Measurements from ENCODE around the gene TMEM174. TPM values are rescaled to one million over a fixed set of nuclear protein-coding genes. Genes with fewer than 3 reads are reported as not detected.

The TMEM174 gene
- total RNA-seq, 2 experiments from 2014 or later, result 0.25 TPM; not detected in 1

DNA sequence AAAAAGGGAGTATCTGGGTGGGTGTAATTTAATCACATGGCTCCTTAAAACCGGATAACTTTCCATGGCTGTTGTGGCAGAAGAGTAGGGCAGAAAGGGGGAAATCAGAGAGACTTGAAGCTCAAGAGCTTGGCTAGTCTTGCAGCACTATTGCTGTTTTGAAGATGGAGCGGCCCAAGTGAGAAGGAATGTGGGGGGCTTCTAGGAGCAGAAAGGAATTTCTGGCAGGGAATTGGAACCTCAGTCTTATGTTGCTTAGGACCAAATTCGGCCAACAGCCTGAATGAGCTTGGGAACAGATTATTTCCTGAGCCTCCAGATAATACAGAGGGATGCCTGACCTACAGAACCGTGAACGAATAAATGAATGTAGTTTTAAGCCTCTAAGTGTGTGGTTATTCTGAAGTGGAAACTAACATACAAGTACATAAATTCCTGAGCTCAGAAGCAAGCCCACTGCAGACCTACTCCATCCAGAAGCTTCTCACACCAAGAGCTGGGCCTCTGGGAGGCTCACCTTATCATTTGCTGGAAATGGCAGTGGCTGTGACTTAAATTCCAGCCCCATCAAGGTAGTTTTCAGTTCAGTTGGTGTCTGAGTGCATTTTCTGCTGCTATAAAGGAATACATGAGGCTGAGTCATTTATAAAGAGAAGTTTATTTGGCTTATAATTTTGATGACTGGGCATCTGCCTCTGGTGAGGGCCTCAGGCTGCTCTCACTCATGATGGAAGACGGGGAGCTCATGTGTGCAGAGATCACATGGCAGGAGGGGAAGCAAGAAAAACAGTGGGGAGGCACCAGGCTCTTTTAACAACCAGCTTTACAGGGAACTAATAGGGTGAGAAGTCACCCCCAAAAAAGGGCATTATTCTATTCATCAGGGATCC is 15.3 kb upstream of the TMEM174 start:
- Histone ChIP-seq H3K4me2 (ENCODE audit: low read length) (no peak overlapping the region), H2AFZ (ENCODE audit: low read length) (no peak overlapping the region; the same call in 1 of the 2 replicates), H3K9me3 (ENCODE audit: low read length) (no peaks in the 10 kb centered on the region), H4K20me1 (ENCODE audit: insufficient read depth, low read length) (no peaks in the 10 kb centered on the region), H3K27ac (ENCODE audit: low read depth, low read length, poor library complexity, severe bottlenecking) (no peak overlapping the region), H3K79me2 (ENCODE audit: insufficient read depth, low read depth, low read length) (no peaks in the 10 kb centered on the region; the same call in 1 of the 2 replicates), H3K9me2 (ENCODE audit: insufficient read depth, low read length) (no peaks in the 10 kb centered on the region), H3K4me3 (ENCODE audit: low read depth, low read length, poor library complexity, severe bottlenecking) (no peak overlapping the region), H3K4me1 (ENCODE audit: insufficient read depth, low read length, poor library complexity, severe bottlenecking) (peaks cover 84% of the 10 kb centered on the region), H3K36me3 (ENCODE audit: insufficient read depth, low read length) (no peaks in the 10 kb centered on the region)
- no peak for DNase-seq (ENCODE audit: low spot score)
- BruUV-seq (replicated peaks), result no TSS peak
- no peak for TF ChIP-seq EZH2phosphoT487 (IDR thresholded peaks at IDR 0.05; ENCODE audit: borderline replicate concordance, low read depth, low read length)
- TF ChIP-seq, protein P1, sequence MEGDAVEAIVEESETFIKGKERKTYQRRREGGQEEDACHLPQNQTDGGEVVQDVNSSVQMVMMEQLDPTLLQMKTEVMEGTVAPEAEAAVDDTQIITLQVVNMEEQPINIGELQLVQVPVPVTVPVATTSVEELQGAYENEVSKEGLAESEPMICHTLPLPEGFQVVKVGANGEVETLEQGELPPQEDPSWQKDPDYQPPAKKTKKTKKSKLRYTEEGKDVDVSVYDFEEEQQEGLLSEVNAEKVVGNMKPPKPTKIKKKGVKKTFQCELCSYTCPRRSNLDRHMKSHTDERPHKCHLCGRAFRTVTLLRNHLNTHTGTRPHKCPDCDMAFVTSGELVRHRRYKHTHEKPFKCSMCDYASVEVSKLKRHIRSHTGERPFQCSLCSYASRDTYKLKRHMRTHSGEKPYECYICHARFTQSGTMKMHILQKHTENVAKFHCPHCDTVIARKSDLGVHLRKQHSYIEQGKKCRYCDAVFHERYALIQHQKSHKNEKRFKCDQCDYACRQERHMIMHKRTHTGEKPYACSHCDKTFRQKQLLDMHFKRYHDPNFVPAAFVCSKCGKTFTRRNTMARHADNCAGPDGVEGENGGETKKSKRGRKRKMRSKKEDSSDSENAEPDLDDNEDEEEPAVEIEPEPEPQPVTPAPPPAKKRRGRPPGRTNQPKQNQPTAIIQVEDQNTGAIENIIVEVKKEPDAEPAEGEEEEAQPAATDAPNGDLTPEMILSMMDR (conservative IDR thresholded peaks at IDR 0.05; ENCODE audit: low read length), result no peak
- intact Hi-C loops (cut with micrococcal nuclease; ENCODE audit: unreplicated experiment), result no loop called here
- POLR2A ChIA-PET, result interaction anchor here (1.0 to 1.2 kb wide), 4 partner anchors 10 to 342 kb away, joined by 3 to 4 read pairs (median 3); no protein-coding TSS in a partner anchor
- CTCF ChIA-PET (ENCODE audit: unreplicated experiment), result no interaction called here

DNA sequence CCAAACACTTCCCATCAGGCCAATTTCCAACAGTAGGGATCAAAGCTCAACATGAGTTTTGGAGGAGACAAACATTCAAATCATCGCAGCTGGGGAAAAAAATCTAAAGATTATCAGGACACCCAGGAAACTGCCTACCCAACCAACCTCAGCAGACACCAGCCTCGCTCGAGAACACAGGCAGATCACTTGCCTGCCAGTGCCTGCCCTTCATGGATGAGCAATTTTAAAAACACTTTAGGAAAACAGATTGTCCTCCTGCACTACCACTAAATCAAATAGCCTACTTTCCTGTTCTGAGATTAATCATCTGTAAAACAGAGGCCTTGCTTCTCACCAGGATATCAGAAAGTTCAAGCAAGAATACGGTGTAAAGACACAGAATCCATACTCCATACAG is 14.7 kb upstream of the TMEM174 start:
- H3K9me2 ChIP-seq (ENCODE audit: insufficient read depth, low read length), result no peaks in the 10 kb centered on the region
- CTCF ChIA-PET (ENCODE audit: unreplicated experiment), result no interaction called here
- DNase-seq (ENCODE audit: low spot score), result no peak
- H3K27ac ChIP-seq (ENCODE audit: low read depth, low read length, poor library complexity, severe bottlenecking), result no peak overlapping the region
- TF ChIP-seq, protein P1 (conservative IDR thresholded peaks at IDR 0.05; ENCODE audit: low read length), result no peak
- no peak for TF ChIP-seq EZH2phosphoT487 (IDR thresholded peaks at IDR 0.05; ENCODE audit: borderline replicate concordance, low read depth, low read length)
- no peak overlapping the region for H3K4me3 ChIP-seq (ENCODE audit: low read depth, low read length, poor library complexity, severe bottlenecking)
- no peak overlapping the region; the same call in 1 of the 2 replicates for H2AFZ ChIP-seq (ENCODE audit: low read length)
- H3K4me1 ChIP-seq (ENCODE audit: insufficient read depth, low read length, poor library complexity, severe bottlenecking), result peaks cover 84% of the 10 kb centered on the region
- no peaks in the 10 kb centered on the region for H3K36me3 ChIP-seq (ENCODE audit: insufficient read depth, low read length)
- BruUV-seq (replicated peaks), result no TSS peak
- H4K20me1 ChIP-seq (ENCODE audit: insufficient read depth, low read length), result no peaks in the 10 kb centered on the region
- H3K9me3 ChIP-seq (ENCODE audit: low read length), result peaks cover 3% of the 10 kb centered on the region; the same call in 1 of the 2 replicates
- H3K4me2 ChIP-seq (ENCODE audit: low read length), result no peak overlapping the region
- no peaks in the 10 kb centered on the region; the same call in 1 of the 2 replicates for H3K79me2 ChIP-seq (ENCODE audit: insufficient read depth, low read depth, low read length)
- intact Hi-C loops (cut with micrococcal nuclease; ENCODE audit: unreplicated experiment), result no loop called here
- POLR2A ChIA-PET, result interaction anchor here (1.0 to 1.2 kb wide), 4 partner anchors 10 to 342 kb away, joined by 3 to 4 read pairs (median 3); no protein-coding TSS in a partner anchor

All from OCI-LY7 (cell line).